Measurements from ENCODE around the gene KRTAP22-2. TPM values are rescaled to one million over a fixed set of nuclear protein-coding genes. Genes with fewer than 3 reads are reported as not detected.

Gene KRTAP22-2
- total RNA-seq, 2 experiments from 2014 or later, result not detected

DNA sequence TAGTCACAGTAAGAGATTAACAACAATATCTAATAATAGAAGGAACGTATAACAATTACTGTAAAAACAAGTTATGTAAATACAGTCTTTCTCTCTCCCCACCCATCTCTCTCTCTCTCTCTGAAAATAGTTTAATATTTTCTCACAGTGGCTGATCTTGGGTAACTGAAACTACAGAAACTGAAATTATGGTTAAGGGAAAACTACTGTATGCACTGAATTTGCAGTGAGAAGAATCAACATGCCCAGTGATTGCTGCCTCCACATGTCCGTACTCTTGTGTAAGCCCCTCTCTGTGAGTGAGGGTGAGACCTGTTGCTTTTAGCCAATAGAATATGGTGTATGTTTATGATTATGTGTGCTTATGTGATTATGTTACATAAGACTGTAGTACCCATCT is 21.9 kb upstream of the KRTAP22-2 start:
- ChIA-PET CTCF (ENCODE audit: unreplicated experiment) (no interaction called here), POLR2A (no interaction called here)
- intact Hi-C loops (cut with micrococcal nuclease; ENCODE audit: unreplicated experiment), result no loop called here
- Histone ChIP-seq H3K27ac (ENCODE audit: low read depth, low read length, poor library complexity, severe bottlenecking) (no peak overlapping the region), H3K9me2 (ENCODE audit: insufficient read depth, low read length) (no peaks in the 10 kb centered on the region), H3K4me2 (ENCODE audit: low read length) (no peak overlapping the region), H3K36me3 (ENCODE audit: insufficient read depth, low read length) (no peaks in the 10 kb centered on the region), H2AFZ (ENCODE audit: low read length) (no peak overlapping the region), H3K4me3 (ENCODE audit: low read depth, low read length, poor library complexity, severe bottlenecking) (no peak overlapping the region), H3K4me1 (ENCODE audit: insufficient read depth, low read length, poor library complexity, severe bottlenecking) (no peaks in the 10 kb centered on the region), H3K79me2 (ENCODE audit: insufficient read depth, low read depth, low read length) (no peaks in the 10 kb centered on the region), H3K9me3 (ENCODE audit: low read length) (no peaks in the 10 kb centered on the region), H4K20me1 (ENCODE audit: insufficient read depth, low read length) (no peaks in the 10 kb centered on the region)
- DNase-seq (ENCODE audit: low spot score), result no peak
- no peak for TF ChIP-seq EZH2phosphoT487 (IDR thresholded peaks at IDR 0.05; ENCODE audit: borderline replicate concordance, low read depth, low read length)
- TF ChIP-seq, protein P1, sequence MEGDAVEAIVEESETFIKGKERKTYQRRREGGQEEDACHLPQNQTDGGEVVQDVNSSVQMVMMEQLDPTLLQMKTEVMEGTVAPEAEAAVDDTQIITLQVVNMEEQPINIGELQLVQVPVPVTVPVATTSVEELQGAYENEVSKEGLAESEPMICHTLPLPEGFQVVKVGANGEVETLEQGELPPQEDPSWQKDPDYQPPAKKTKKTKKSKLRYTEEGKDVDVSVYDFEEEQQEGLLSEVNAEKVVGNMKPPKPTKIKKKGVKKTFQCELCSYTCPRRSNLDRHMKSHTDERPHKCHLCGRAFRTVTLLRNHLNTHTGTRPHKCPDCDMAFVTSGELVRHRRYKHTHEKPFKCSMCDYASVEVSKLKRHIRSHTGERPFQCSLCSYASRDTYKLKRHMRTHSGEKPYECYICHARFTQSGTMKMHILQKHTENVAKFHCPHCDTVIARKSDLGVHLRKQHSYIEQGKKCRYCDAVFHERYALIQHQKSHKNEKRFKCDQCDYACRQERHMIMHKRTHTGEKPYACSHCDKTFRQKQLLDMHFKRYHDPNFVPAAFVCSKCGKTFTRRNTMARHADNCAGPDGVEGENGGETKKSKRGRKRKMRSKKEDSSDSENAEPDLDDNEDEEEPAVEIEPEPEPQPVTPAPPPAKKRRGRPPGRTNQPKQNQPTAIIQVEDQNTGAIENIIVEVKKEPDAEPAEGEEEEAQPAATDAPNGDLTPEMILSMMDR (conservative IDR thresholded peaks at IDR 0.05; ENCODE audit: low read length), result no peak
- no TSS peak for BruUV-seq (replicated peaks)

DNA sequence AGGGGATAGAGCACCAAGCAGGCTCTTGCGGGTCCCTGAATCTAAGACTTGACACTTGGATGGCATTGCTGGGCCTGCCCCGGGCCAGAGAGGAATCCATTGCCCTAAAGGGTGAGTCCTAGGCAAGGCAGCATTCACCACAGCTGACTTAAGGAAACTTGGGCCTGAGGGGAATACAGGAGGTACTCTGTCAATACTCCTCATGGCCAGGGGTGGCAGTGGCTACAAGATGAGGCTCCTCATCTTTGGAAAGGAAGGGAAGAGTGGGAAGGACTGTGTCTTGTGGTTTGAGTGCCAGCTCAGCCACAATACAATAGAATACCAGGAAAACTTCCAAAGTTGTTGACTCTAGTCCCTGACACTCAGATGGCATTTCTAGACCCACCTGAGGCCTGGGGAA is 15.8 kb upstream of the KRTAP22-2 start:
- no peaks in the 10 kb centered on the region for H3K9me2 ChIP-seq (ENCODE audit: insufficient read depth, low read length)
- H3K9me3 ChIP-seq (ENCODE audit: low read length), result peaks cover 18% of the 10 kb centered on the region; the same call in 1 of the 2 replicates
- ChIA-PET CTCF (ENCODE audit: unreplicated experiment) (no interaction called here), POLR2A (no interaction called here)
- intact Hi-C loops (cut with micrococcal nuclease; ENCODE audit: unreplicated experiment), result no loop called here
- H3K27ac ChIP-seq (ENCODE audit: low read depth, low read length, poor library complexity, severe bottlenecking), result no peak overlapping the region
- no peaks in the 10 kb centered on the region for H3K36me3 ChIP-seq (ENCODE audit: insufficient read depth, low read length)
- TF ChIP-seq, protein P1 (conservative IDR thresholded peaks at IDR 0.05; ENCODE audit: low read length), result no peak
- TF ChIP-seq EZH2phosphoT487 (IDR thresholded peaks at IDR 0.05; ENCODE audit: borderline replicate concordance, low read depth, low read length), result no peak
- BruUV-seq (replicated peaks), result no TSS peak
- no peak overlapping the region for H3K4me2 ChIP-seq (ENCODE audit: low read length)
- no peak overlapping the region for H2AFZ ChIP-seq (ENCODE audit: low read length)
- H3K79me2 ChIP-seq (ENCODE audit: insufficient read depth, low read depth, low read length), result no peaks in the 10 kb centered on the region
- DNase-seq (ENCODE audit: low spot score), result no peak
- no peak overlapping the region for H3K4me3 ChIP-seq (ENCODE audit: low read depth, low read length, poor library complexity, severe bottlenecking)
- H4K20me1 ChIP-seq (ENCODE audit: insufficient read depth, low read length), result no peaks in the 10 kb centered on the region
- H3K4me1 ChIP-seq (ENCODE audit: insufficient read depth, low read length, poor library complexity, severe bottlenecking), result no peaks in the 10 kb centered on the region

DNA sequence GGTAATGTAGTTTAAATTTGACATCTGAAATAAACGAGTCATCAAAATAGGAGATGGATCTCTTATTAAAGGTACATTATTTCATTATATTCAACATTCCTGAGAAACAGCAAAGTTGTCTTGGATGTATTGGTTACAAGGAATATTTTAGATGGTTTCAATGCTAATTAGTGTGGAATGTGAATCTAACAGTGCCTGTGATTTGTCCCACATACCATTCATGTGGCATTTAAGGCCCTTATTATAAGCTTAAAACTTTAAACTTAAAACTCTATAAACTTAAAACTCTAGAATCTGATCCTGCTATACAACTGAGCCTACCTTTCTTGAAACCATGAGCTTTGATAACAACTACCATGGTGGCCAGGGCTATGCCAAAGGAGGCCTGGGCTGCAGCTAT is 10.6 kb upstream of the KRTAP22-2 start, which contains the start of gene KRTAP22-1:
Gene KRTAP22-1 (plus strand): TSS at position 301 of the 400 bp plus-strand sequence.
- Histone ChIP-seq H3K4me3 (ENCODE audit: low read depth, low read length, poor library complexity, severe bottlenecking) (no peak within 1 kb of the TSS), H2AFZ (ENCODE audit: low read length) (no peak within 1 kb of the TSS), H4K20me1 (ENCODE audit: insufficient read depth, low read length) (no peaks in the 10 kb centered on the region), H3K4me1 (ENCODE audit: insufficient read depth, low read length, poor library complexity, severe bottlenecking) (no peaks in the 10 kb centered on the region), H3K9me2 (ENCODE audit: insufficient read depth, low read length) (no peaks in the 10 kb centered on the region), H3K27ac (ENCODE audit: low read depth, low read length, poor library complexity, severe bottlenecking) (no peak within 1 kb of the TSS), H3K36me3 (ENCODE audit: insufficient read depth, low read length) (no peaks in the 10 kb centered on the region), H3K4me2 (ENCODE audit: low read length) (no peak within 1 kb of the TSS), H3K79me2 (ENCODE audit: insufficient read depth, low read depth, low read length) (no peaks in the 10 kb centered on the region), H3K9me3 (ENCODE audit: low read length) (peaks cover 18% of the 10 kb centered on the region; the same call in 1 of the 2 replicates)
- intact Hi-C loops (cut with micrococcal nuclease; ENCODE audit: unreplicated experiment), result no loop called here
- CTCF ChIA-PET (ENCODE audit: unreplicated experiment), result no interaction called here
- no peak for DNase-seq (ENCODE audit: low spot score)
- POLR2A ChIA-PET, result interaction anchor here (0.6 kb wide), 1 partner anchor 10 kb away, joined by 3 read pairs; no protein-coding TSS in a partner anchor
- no TSS peak for BruUV-seq (replicated peaks)
- no peak for TF ChIP-seq EZH2phosphoT487 (IDR thresholded peaks at IDR 0.05; ENCODE audit: borderline replicate concordance, low read depth, low read length)
- TF ChIP-seq, protein P1 (conservative IDR thresholded peaks at IDR 0.05; ENCODE audit: low read length), result no peak

Measured in OCI-LY7 (cell line).